ENCODE measurements around the gene APBA2. TPM values are rescaled to one million over a fixed set of nuclear protein-coding genes. Genes with fewer than 3 reads are reported as not detected.
A peak's percentile ranks its signal among the peaks of the same experiment; 100 is the strongest.

Gene APBA2
- total and polyA plus RNA-seq, 2 of the 4 experiments (the other 2 are of a cell fraction), result 21.7 to 33.0 TPM

DNA sequence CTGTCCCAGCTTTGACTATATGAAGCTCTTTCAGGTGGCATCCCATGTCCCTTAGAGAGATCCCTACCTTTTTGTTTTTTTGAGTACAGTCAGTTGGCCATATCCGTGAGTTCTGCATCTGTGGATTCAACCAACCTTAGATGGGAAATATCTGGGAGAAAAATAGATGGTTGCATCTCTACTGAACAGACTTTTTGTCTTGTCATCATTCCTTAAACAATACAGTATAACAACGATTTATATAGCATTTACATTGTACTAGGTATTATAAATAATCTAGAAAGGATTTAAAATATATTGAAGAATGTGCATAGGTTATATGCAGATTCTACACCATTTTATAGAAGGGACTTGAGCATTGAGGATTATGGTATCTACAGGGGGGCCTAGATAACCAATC is 65.1 kb downstream of the APBA2 start:
- Histone ChIP-seq H3K23ac (ENCODE audit: low read depth, low read length) (no peak overlapping the region), H4K91ac (ENCODE audit: insufficient read depth, low read depth, low read length) (no peak overlapping the region), H2BK15ac (ENCODE audit: low read depth, low read length) (no peak overlapping the region), H3K27me3 (ENCODE audit: control insufficient read depth, insufficient read depth, low read length) (no peaks in the 10 kb centered on the region), H4K8ac (ENCODE audit: low read depth in 2 of 2, low read length in 2 of 2) (no peak overlapping the region), H3K9me1 (ENCODE audit: insufficient read depth, low read length) (peaks cover 13% of the 10 kb centered on the region), H3K4me1 (ENCODE audit: control insufficient read depth, insufficient read depth, low read length) (peaks cover 5% of the 10 kb centered on the region), H2AK9ac (replicated peaks; ENCODE audit: low read depth, low read length, poor library complexity) (no peak overlapping the region), H3K56ac (ENCODE audit: extremely low read depth, insufficient read depth, low read length) (no peak overlapping the region), H3K4me2 (ENCODE audit: low read depth, low read length) (no peak overlapping the region), H3K79me1 (ENCODE audit: low read depth in 1 of 2, low read length in 2 of 2) (peaks cover 22 to 50% of the 10 kb centered on the region in 2 experiments), H2AK5ac (ENCODE audit: low read depth, low read length) (no peak overlapping the region), H4K20me1 (ENCODE audit: insufficient read depth, low read length) (peaks cover 3% of the 10 kb centered on the region; the same call in 1 of the 2 replicates), H2BK120ac (ENCODE audit: low read depth, low read length) (no peak overlapping the region), H2AFZ (replicated peaks; ENCODE audit: low read length, poor library complexity) (no peak overlapping the region), H3K9ac (ENCODE audit: low read depth, low read length) (no peak overlapping the region), H2BK20ac (ENCODE audit: low read depth, low read length) (no peak overlapping the region), H3K18ac (ENCODE audit: low read depth, low read length) (no peak overlapping the region), H4K5ac (ENCODE audit: low read depth, low read length) (no peak overlapping the region), H3K4ac (ENCODE audit: low read depth, low read length) (no peak overlapping the region), H3K14ac (replicated peaks; ENCODE audit: low read depth, low read length) (no peak overlapping the region), H3K4me3 (ENCODE audit: insufficient read depth, low read depth, low read length) (no peak overlapping the region), H3K27ac (ENCODE audit: insufficient read depth, low read length) (no peak overlapping the region), H3K9me3 (ENCODE audit: control insufficient read depth, insufficient read depth, low read length) (no peaks in the 10 kb centered on the region), H2BK5ac (ENCODE audit: low read depth, low read length, poor library complexity, severe bottlenecking) (no peak overlapping the region), H3K36me3 (ENCODE audit: control insufficient read depth, insufficient read depth, low read length) (no peaks in the 10 kb centered on the region)
- CTCF ChIA-PET, result no interaction called here
- WGBS, 2 experiments (ENCODE audit: extremely low coverage in 2 of 2, insufficient read length in 1 of 2), result no CpG with 5 or more reads among the region's 2 CpGs
- dilution Hi-C loops (cut with HindIII; ENCODE audit: low sequenced_read_pairs, unreplicated experiment) (no loop called here), in situ Hi-C loops (cut with MboI; ENCODE audit: low sequenced_read_pairs) (no loop called here), intact Hi-C loops (cut with micrococcal nuclease) (no loop called here)
- DNase-seq (no peak), ATAC-seq (ENCODE audit: low read depth) (no peak)
- TF ChIP-seq MAFK (IDR thresholded peaks at IDR 0.05; ENCODE audit: low read depth, low read length), result peak; percentile 71
- TF ChIP-seq, protein P1, sequence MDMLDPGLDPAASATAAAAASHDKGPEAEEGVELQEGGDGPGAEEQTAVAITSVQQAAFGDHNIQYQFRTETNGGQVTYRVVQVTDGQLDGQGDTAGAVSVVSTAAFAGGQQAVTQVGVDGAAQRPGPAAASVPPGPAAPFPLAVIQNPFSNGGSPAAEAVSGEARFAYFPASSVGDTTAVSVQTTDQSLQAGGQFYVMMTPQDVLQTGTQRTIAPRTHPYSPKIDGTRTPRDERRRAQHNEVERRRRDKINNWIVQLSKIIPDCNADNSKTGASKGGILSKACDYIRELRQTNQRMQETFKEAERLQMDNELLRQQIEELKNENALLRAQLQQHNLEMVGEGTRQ (IDR thresholded peaks at IDR 0.05; ENCODE audit: low read depth, low read length), result no peak
- BruUV-seq (replicated peaks), result no TSS peak
- POLR2A ChIA-PET (ENCODE audit: unreplicated experiment), result no interaction called here
